Measurements from ENCODE around the gene ATG4D. TPM values are rescaled to one million over a fixed set of nuclear protein-coding genes. Genes with fewer than 3 reads are reported as not detected.
A peak's percentile ranks its signal among the peaks of the same experiment; 100 is the strongest.

ATG4D gene
- total RNA-seq, 3 donors from 2014 or later, result 63.0 to 119 (median 93.5) TPM

GRCh38 chr19:10517361-10517759, 26.3 kb upstream of the ATG4D start, which contains the start of gene S1PR5:
S1PR5 (minus strand) TSS chr19:10517447; CDS start chr19:10515011, 2,436 bp downstream.
- peaks cover 20% of the 10 kb centered on the region for H3K4me1 ChIP-seq (ENCODE audit: low read depth)
- peak; percentile 28 for ATAC-seq
- intact Hi-C loops (cut with DNase I, micrococcal nuclease), result no loop called here
- no peak for TF ChIP-seq CTCF (IDR thresholded peaks at IDR 0.05)
- H3K9me3 ChIP-seq, result no peaks in the 10 kb centered on the region
- DNase-seq, result no peak
- no peak within 1 kb of the TSS for H3K4me3 ChIP-seq
- no peaks in the 10 kb centered on the region for H3K36me3 ChIP-seq (ENCODE audit: low read depth)

- peaks cover 20% of the 10 kb centered on the region for H3K4me1 ChIP-seq (ENCODE audit: low read depth)
- peak; percentile 13 for ATAC-seq
These were observed 25.8 kb upstream of the ATG4D start for GRCh38 chr19:10517760-10518443.

GRCh38 chr19:10518444-10519361, 25.0 kb upstream of the ATG4D start:
- Histone ChIP-seq H3K36me3 (ENCODE audit: low read depth) (no peaks in the 10 kb centered on the region), H3K9me3 (no peaks in the 10 kb centered on the region), H3K4me3 (no peak overlapping the region), H3K4me1 (ENCODE audit: low read depth) (peaks cover 20% of the 10 kb centered on the region)
- intact Hi-C loops (cut with DNase I, micrococcal nuclease), result no loop called here
- no peak for TF ChIP-seq CTCF (IDR thresholded peaks at IDR 0.05)
- ATAC-seq (no peak), DNase-seq (no peak)

More at GRCh38 chr19:10517760-10518443, 25.8 kb upstream of the ATG4D start:
- no peaks in the 10 kb centered on the region for H3K36me3 ChIP-seq (ENCODE audit: low read depth)
- H3K4me3 ChIP-seq, result no peak overlapping the region
- no peak for DNase-seq
- intact Hi-C loops (cut with DNase I, micrococcal nuclease), result no loop called here
- no peaks in the 10 kb centered on the region for H3K9me3 ChIP-seq
- TF ChIP-seq CTCF (IDR thresholded peaks at IDR 0.05), result no peak

- Histone ChIP-seq H3K4me1 (ENCODE audit: low read depth) (peaks cover 20% of the 10 kb centered on the region), H3K4me3 (no peak overlapping the region), H3K36me3 (ENCODE audit: low read depth) (no peaks in the 10 kb centered on the region), H3K9me3 (no peaks in the 10 kb centered on the region)
- TF ChIP-seq CTCF (IDR thresholded peaks at IDR 0.05), result no peak
- ATAC-seq (no peak), DNase-seq (no peak)
- intact Hi-C loops (cut with DNase I, micrococcal nuclease), result no loop called here
These were observed 24.3 kb upstream of the ATG4D start for GRCh38 chr19:10519421-10519820.

GRCh38 chr19:10520652-10521318, 22.9 kb upstream of the ATG4D start:
- DNase-seq (peak in 1 of 3 donors; percentile 39), ATAC-seq (no peak)
- Histone ChIP-seq H3K9me3 (no peaks in the 10 kb centered on the region), H3K4me3 (no peak overlapping the region), H3K36me3 (ENCODE audit: low read depth) (no peaks in the 10 kb centered on the region), H3K4me1 (ENCODE audit: low read depth) (peaks cover 20% of the 10 kb centered on the region)
- intact Hi-C loops (cut with DNase I, micrococcal nuclease), result no loop called here
- TF ChIP-seq CTCF (IDR thresholded peaks at IDR 0.05), result no peak

All from mucosa of descending colon (tissue), 3 donors.